Activated CD8-positive, alpha-beta memory T cell treated with anti-CD3 and anti-CD28 coated beads for 4 hours (primary cell): ENCODE results near the gene CPVL.

ENCODE experiments used
- DNase-seq, 2 donors: peaks; one replicate each; pipeline ENCODE4 v3.0.0-alpha.2; 2020; ENCODE audit warnings: low read depth in 2 of 2

CPVL gene

DNA sequence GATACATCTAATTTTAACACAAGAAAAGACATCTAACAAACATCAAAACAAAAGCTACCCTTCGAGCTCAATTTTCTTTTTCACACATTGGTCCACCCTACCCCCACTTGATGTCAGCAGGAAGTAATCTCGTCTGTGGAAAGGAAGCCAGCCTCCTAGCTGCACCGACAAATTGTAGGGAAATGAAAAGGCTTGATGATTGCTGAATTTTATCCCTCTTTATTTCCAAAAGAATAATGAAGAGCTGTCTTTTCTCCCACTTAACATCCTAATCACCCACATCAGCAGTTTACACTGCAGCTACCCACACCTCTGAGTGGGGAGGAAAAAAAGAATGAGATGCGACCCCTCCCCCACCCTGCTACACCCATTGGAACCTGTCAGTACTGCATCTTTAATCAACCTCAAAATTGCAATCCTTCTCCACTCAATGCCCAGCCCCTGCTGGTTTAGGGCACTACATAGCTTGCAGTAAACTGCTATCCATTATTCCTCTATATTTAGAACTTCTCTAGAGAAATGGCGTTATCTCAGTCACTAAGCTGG lies 10.6 kb upstream of the CPVL start:
- no peak for DNase-seq

DNA sequence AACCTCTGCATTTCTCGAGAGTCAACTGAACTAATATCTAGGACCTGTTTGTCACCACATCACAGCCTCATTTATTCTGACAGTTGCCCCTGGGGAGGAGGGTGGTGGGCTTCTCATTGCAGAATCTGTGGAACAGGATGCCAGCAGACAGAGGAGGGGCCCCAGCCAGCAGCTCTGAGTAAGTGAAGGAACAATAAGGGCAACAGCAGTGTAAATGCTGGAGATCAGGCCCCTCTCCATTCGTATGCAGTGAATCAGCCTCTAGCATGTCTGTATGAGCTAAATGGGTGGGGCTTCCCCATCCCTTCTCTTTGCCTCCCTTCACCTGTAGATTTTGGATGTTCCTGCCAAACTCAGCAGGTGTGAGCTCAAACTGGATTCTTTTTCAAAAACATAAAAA lies 7.7 kb upstream of the CPVL start:
- DNase-seq: no peak

DNA sequence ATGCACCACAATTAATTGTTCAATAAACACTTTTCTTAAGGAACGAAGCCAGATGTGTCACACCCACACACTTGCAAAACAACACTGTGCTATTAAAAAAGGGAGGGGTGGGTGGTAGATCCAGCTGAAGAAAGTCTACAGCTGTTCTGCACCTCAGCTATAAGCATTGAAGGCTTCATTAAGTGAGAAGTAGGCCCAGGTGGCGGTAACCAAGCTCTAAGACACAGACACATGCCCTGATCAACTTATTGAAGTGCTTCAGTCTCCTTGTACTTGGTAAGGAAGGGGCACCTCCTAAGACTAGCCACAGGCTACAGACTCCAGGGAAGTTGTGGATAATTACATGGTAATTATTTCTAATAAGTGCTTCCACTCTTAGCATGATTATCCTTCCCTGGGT lies 4.5 kb upstream of the CPVL start:
- DNase-seq: no peak

DNA sequence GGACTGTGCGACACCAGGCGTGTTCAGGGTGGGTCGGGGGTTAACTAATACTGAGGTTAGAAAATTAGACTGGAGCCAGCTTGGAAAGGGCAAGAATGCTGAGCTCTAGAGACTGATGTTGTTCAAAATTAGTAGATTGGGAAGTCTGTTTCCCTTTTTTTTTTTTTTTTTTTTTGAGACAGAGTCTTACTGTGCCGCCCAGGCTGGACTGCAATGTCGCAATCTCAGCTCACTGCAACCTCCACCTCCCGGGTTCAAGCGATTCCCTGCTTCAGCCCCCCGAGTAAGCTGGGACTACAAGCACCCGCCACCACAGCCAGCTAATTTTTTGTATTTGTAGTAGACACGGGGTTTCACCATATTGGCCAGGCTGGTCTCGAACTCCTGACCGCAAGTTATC lies 2.7 kb upstream of the CPVL start:
- DNase-seq: no peak

DNA sequence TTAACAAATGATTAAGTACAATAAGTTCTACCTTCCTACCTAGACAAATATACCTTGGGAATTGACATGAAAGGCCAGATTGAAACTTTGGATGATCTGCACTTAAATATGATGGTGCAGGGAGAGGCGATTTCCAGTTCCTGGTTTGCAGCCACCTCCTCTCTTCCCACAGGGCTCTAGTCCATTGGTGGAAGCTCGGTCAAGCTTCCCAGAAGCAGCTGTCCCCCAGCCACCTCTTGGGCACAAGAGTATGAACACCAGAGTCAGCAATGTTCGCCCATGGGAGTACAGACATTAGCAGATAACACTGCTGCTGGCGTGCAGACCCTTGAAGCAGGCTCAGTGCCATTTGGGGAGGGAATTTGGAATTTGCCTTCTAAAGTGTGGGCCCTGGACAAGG lies 1.5 kb upstream of the CPVL start:
- no peak for DNase-seq

DNA sequence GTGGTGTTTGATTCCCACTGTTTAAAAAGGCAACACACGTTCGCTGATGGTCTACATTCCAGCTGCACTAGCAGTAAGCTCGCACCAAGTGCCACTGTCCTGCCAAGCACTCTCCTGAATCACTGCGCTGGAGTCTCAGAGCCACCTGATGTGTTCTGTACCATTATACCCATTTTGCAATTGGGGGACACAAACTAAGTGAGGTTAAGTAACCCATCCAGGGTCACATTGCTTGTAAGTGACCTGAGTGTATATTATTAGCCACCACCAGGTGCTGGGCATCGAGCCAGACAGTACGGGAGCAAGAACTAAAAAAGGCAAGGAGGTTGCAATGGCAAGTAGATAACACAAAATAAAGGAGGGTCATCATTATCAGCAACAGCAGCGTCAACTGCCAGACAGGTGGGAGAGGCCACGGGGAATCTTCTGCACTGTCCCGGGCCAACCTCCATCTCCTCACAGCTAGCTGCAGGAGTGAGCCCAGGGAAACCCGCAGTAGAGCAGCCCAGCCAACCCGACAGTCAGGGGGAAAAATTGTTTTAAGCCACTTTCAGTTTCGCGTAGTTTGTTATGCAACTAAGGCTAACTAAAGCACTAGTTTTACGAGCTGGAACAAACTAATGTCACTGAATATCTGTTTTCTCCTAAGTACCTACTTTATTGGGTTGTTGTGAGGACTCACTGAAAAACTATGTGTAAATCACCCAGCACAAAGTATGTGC lies 712 bp upstream of the CPVL start:
- no peak for DNase-seq

DNA sequence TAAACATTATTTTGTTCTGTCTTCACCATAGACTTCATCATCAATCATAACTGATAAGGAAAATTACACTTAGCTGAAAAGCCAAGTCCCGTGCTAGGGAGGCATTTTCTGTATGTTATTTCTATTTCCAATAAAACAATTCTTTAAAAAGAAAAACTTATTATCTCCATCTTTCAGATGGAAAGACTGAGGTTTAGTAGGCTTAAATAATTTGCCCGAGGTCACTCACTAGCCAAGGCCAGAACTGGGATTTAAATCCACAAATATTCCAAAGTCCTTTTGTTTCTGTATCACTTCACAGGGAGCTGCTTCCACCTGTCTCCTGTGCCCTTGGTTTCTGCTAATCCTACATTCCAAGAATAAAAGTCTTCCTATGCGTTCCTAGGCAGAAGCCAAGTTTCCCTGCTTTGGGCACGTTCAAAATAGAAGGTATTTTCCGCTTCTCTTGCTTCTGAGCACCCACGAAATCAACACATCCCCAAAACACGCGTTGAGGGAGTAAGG lies 732 bp downstream of the CPVL start:
- DNase-seq: no peak

DNA sequence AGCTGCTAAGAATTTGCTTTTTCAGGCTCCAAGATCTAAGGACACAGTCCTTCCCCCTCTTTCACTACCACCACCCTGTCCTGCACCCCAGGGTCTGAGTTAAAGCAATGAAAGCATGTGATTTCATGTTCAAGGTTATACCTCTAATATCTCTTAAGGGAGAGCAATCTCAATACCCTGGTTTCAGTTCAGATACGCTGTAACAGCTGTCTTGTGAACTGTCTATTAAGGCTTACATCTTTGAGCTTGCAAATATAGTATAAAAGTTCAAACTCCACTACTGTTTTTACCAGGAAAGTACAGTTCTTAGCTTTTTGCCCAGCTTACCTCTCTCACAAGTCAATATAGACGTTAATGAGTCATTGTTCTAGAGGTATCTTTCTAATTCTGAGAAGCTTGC lies 2.6 kb downstream of the CPVL start:
- no peak for DNase-seq

DNA sequence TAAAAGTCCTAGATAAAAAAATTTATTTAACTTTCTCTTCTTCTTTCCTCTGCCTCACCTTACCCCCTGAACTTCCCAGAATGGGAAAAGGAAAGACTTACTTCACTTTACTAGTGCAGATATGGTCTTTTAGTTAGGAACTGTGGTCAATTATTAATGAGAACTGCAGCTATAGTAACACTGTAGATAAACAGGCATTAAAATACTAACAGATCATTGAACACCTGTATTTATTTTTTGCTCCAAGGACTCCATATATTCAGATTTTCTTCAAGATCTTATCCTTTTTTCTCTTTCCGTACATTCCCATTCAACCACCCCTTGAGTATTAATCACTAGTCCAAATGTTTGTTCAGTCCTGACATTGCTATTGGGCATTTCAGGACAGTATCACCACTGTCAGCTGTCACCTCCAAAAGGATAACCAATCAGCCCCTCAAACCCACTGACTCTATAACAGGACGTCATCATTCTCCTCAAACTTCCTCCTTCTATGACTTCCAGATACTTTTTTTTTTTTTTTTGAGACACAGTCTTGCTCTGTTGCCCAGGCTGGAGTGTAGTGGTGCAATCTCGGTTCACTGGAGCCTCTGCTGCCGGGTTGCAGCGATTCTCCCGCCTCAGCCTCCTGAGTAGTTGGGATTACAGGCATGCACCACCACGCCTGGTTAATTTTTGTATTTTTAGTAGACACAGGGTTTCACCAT lies 4.2 kb downstream of the CPVL start:
- DNase-seq: no peak

DNA sequence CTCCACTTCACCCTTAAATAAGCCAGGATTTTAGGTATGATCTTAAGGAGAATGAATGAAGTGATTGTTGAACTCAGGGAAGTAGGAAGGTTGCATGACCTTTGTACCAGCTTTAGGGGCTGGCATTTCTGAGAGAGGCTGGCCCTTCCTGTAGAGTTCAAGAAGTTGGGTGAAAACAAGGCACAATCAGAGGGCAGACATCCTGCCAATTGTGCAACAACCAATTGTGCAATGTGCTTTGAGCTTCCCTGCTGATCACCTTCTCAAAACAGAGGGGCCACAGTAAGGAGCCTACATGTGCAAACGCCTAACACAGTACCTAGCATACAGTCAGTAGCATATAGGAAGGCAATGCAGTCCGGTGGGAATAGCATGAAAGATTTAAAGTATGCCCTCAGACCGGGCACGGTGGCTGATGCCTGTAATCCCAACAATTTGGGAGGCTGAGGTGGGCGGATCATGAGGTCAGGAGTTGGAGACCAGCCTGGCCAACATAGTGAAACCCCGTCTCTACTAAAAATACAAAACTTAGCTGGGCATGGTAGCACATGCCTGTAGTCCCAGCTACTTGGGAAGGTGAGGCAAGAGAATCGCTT lies 5.4 kb downstream of the CPVL start:
- DNase-seq: no peak

DNA sequence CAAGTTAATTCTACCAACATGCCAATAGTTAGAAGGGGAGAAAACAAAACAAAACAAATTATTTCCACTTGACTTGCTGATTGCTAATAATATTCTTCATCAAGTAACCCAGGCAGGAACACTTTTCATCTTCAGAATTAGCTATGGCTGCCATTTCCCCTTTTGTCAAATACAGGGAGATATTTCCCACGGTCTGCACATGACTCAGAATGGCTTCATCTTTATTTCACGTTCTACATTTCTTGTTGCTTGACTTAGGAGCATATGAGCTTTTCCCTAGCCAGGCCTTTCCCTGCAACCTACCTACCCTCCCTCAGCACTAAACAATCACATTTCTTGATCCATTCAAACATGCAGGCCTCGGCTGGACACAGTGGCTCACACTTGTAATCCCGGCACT lies 6.5 kb downstream of the CPVL start:
- no peak for DNase-seq

DNA sequence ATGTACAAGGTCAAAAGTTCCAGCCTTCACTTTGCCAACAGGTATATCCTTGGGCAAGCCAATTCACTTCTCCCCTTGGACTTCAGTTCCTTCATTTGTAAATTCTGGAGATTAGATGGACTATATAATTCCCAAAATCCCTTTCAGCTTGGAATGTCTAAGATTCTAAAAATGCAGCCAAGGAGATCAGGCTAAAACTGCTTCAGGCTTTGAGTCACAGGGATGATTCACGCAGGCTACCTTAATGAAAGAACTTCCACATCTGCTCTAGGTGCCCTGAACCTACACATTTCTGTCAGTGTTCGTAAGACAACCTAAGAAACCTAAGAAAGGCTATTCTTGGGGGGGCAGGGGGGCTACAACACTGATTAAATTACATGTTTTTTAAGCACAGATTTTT lies 7.1 kb downstream of the CPVL start:
- DNase-seq: no peak

DNA sequence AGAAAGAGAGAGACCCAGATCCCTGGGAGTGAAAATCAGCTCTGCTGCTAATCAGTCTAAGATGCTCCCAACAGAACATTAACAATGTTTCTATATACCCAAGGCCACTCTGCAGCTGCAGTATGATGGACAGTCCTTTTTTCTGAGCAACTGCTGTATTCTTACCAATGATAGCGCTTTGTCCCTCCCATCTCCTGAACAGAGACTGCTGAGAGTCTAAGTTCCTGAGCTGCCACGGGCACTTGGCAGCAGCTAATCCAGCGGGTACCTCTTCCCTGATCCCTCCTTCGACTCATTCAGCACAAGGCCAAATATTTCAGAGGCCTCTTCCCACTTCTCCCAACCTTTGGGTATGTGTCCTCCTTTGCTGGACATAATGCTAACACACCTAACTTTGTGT lies 7.7 kb downstream of the CPVL start:
- no peak for DNase-seq

DNA sequence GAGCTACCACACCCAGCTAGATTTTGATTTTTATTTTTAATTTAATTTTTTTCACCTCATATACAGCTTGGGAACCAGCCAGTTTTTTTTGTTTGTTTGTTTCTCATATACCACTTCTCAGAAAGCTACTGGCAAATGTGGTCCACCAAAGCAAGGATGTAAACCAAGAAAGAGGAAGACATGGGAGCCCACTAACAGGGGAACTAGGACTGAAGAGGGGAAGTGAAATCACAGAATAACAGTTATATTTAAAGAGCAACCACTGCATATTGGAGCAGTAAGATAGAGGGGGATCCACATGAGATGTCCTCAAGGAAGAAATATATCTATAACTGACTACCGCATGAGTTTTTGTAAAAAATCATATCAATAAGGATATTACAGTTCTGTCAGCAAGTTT lies 10.5 kb downstream of the CPVL start:
- no peak for DNase-seq

DNA sequence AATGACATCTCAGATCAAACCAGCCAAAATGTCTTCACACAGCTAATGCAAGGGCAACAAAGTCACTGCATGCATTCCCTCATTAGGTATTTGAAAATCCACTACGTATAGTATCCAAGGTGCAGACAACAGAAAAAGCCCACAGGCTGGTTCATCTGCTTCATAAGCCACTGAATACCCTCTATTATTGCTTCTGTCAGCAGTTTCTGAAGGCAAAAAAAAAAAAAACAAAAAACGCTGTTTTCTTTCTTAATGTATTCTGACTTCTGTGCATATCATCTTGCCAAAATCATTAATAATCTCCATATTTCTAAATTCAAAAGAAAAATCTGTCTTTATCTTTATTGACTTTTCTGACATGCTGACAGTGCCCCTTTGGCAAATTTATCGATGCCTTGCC lies 13.4 kb downstream of the CPVL start:
- DNase-seq: no peak

DNA sequence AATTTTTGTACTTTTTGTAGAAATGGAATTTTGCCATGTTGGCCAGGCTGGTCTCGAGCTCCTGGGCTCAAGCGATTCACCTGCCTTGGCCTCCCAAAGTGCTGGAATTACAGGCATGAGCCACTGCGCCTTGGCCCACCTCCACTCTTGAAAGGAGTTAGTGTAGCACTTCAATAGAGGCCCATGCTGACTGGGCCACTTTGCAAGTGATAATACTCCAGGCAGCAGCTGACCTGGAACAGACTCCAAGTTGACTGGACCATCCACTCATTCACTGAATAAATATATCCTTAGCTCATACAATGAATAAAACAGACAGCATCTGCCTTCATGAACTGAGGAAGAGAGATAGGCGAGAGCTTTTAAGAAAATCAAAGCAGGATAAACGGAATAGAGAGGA lies 14.7 kb downstream of the CPVL start:
- DNase-seq: no peak

DNA sequence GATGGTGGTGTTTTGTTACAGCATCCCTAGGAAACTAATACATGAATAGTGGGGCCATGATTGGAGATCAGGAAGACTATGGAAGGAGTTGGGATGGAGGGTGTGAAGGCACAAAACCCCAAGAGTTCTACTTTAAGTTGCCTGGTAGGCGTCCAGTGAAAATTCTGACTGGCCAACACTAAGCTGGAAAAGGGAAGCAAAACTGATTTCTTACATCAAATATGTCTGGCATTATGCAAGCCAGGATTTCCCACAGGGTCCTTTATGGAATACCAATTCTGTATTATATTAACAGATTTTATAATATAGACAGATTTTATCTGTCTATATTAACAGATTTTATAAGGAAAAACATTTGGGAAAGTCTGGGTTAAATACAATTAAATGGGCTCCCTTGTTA lies 16.2 kb downstream of the CPVL start:
- no peak for DNase-seq

DNA sequence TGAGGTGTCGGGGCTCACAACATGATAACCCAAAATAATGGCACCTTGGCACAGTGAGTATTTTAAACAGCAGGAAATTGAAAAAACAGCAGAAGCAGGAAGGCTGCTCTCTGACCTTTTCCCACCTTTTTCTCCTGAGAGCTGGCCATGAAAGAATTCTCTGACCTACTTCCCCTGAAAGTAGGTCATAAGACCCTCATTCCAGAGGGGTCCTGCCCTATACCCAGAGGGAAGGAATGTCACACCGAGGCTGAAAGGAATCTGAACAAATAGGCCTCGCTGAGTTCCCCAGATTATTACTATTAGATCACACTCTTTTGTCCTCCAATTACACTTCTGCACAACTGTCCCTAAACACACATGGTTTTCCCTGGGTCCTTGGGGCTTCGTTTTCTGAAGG lies 18.8 kb downstream of the CPVL start:
- DNase-seq: no peak

DNA sequence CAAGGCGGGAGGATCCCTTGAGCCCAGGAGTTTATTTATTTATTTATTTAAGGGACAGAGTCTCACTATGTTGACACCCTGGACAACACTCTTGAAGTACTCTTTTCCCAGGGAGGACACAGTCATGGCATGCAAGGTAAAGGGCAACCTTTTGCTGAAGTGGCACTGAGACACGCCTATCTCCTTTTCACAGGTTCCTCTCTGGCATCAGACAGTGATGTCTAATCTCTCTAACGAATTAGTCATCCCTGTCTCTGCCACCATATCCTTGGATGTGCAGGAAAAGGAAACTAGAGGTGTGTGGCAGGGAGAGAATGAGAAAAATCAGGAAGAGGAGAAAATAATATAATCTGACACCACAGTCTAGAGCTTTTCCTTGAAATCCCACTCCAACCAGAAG lies 19.5 kb downstream of the CPVL start:
- no peak for DNase-seq

DNA sequence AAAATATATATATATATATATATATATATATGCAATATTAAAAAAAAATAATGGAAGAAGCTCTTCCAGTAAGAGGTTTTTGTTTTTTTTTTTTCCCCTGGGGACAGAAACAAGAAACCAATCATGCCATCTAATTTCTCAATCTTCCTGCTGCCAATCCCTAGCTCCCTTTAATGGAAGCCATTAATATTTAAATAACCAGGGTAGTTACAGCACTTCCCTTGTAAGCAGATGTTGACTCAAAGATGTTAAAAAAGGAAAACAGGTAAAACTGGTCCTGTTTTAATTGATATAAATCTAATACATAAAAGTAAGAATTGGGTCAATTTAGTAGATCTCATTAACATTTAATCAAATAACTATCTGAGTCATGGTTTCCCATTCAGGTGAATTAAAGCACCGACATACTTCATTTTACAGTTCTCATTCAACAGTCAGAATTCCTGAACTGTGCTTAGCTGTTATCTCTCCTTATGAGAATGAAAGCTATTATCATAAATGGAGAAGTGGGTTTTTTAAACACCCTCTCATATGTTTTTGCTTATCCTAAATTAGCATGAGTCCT lies 22.6 kb downstream of the CPVL start:
- no peak for DNase-seq

DNA sequence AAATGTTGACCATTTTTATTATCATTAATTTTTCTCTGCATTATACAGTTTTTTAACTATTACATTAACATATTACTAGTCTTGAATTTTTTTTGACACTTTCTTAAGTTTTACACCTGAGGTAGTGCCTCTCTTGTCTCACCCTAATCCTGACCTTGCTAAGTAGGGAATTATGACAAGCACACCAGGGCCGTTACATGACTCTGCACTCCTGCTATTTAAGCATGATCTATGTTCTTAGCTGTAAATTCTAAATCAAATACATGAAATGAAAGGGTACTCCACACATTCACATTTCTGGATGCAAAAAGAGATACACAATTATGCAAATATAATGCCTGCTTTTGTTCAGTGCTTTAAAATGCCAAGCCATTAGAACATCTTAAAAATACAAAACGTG lies 23.6 kb downstream of the CPVL start:
- DNase-seq: no peak

DNA sequence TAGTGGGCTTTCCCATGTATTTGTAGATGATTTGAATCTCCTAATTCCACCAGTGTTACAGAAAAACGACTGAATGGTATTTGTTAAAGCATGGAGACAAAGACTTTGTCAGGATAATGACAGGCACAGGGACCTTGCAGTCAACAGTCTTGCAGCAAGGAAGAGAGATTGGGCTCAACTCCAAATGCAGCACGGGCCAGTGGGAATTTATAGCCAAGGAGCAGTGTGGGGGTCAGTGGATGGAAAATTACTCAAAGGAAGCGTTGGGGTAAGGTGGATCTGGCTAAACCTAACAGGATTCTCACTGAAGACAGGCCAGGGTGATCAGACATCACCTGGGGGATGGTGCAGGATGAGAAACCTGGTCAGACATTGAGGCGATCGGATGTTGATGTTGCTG lies 24.3 kb downstream of the CPVL start:
- DNase-seq: no peak

DNA sequence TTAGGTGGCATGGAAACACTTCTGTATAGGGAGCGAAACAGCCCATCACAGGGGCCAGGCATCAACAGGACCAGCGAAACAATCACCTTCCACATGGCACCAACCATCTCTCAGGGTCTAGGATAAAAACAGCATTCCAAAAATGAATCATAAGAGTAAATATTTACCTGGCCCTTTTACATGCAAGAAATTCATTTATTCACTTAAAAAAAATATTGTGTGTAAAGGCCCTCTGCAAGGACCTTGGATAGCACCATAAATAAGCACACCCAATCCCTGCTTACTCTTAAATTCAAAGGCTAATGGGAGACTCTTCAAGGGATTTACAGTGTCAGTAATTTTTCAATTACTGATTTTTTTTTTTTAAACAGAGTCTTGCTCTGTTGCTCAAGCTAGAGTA lies 25.4 kb downstream of the CPVL start:
- DNase-seq: no peak
